ENCODE results near the gene SEPTIN6. TPM values are rescaled to one million over a fixed set of nuclear protein-coding genes. Genes with fewer than 3 reads are reported as not detected.
"Not testable (repeated sequence)": the region's sequence is repeated elsewhere in the genome, so short reads cannot be mapped to it uniquely, and the experiment has no call there.

Gene SEPTIN6
- polyA plus RNA-seq, 1 donor: 32.1 TPM

DNA sequence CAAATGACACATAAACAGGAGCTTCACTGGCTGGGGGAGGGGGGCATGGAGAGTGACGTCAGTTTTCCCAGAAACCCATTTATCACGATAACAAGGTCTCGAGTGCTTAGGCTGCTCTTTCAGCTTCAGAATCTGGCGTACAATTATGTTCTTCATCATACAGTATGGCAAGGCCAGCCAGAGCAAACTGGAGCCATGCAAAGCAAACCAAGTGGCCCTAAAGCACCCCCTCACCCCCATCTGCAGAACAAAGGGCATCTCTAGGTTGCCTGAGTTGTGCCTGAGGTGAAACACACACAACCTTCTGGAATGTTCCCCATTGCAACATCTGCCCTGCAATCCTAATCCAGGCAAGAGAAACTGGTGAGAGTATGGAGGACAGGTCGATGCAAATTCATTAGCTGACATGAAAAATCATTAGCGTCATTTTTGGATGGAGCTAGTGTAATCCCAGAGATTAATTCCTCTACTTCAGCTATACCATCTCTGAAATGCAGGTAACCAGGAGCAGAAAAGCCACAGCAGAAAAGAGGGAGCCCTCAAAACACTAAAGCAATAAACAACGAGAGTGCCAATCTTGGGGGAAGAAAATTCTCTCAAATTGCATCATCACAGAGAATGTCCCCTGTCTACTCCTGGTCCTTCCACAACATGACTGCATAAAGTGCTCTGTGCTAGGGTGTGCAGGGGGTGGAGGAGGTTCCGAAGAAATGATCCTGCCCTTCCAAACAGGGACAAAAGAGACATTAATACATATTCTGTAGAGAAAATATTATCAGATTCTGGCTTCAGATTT, 1.8 kb downstream of the SEPTIN6 start:
- DNase-seq (ENCODE audit: low read depth): no peak

DNA sequence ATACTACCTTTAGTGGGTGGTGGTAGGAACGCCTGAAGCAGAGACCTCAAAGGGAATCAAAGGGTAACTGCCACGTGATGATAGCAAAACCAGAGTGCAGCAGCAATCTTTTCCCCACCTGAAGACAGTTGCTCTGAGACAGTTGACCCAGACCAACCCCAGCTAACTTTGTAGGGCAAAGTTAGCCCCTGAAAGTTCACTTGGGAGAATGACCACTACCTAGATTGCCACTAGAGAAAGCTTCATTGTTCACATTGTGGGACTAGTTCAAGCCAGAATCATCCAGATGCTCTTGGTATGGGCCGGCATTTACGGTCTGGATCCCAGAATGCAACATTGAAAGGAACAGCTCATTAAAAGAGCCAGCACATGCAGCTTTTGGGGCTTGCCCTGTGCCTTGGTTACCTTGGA, 4.1 kb downstream of the SEPTIN6 start:
- DNase-seq (ENCODE audit: low read depth): no peak

DNA sequence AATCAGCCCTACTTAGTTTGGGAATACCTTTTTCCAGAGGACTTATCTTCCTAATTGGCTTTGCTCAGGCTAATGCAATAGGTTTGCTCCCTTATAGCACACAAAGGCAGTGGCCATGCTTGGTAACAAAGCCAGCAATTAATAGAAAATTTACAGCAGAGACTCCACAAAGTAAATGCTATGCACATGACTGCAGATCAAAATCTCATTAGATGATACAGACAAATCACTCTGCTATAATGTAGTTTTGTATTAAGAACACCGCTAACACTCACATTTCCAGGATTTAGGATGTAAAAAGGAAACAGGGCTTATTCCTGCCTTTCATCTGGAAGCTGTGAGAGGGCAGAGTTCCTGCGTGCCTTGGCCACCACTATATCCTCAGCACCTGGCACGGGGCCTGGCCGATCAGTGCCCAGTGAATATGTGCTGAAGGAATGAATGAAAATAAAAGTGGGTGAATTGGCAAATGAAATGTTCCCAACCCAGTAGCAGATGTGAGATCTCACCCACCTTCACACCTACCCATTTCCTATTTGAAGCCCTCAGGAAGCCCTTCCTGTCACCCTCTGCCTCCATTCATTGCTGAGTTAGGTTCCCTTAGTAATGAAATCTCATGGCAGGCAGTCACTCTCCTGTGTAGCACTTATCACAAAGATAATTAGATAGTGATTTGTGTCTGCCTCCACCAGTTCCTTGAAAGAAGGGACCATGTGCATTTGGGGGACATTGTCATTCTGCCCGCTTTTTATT, 5.1 kb downstream of the SEPTIN6 start:
- no peak for DNase-seq (ENCODE audit: low read depth)

DNA sequence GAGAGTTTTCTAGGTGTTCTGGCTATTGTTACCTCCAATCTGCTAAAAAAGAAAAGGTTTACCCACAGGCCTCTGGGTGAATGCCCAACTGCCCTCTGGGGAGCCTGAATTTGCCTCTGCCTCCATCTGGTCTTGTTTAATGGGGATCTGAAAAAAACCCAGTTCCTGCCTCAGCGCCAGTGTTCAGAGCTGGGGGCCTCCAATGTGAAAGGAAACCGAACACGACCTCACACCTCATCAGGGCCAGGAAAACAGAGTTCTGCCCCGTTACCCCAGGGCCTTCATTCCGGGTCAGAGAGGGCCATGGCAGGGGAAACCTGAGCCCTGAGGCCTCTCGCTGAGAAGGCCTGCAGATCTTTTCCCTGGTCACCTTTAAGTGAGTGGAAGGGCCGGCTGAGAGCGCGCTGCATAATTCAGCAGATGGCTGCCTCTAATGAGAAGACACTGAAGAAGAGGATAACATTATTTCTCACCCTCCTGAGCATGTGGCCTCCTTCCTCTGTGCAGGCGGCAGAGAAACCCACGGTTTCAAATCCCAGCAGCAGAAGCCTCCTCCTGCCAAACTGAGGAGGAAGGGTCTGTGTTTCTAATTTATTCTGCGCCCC, 6.8 kb downstream of the SEPTIN6 start:
- no peak for DNase-seq (ENCODE audit: low read depth)

DNA sequence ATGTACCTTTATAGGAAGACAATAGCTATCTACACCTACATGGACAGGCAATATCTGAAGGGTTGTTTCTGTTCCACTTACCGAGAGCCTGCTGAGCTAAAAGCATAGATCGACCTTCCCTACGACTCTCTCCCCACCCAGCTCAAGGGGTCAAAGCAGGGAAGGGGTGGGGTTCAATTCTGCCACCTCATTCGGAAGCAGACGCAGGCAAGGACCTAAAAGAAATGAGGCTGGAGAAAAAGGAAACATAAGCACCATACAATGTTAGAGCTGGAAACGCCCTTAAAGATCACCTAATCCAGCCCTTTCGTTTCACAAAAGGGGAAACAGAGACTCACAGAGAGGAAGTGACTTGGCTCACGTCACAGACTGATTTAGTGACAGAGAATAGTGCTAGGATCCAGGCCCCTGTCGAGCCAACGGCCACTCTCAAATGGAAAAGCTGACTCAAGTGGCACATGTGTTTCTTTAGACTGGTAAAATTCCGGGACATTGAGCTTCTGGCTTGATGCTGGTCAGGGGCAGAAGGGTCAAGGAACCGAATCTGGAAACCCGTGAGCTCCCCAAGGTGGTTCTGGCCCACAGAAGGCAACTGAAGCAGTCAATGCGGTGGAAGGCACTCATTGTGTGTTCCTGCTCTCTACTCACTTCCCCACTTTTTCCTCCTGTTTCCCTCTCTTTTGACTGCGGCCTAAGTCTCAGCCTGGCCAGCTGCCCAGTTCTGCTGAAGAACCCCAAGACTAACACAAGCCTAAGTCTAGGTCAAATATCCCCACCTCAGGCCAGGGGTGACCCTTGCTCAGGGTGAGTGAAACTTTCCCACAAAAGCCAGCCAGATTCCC, 7.5 kb downstream of the SEPTIN6 start:
- DNase-seq (ENCODE audit: low read depth): no peak

DNA sequence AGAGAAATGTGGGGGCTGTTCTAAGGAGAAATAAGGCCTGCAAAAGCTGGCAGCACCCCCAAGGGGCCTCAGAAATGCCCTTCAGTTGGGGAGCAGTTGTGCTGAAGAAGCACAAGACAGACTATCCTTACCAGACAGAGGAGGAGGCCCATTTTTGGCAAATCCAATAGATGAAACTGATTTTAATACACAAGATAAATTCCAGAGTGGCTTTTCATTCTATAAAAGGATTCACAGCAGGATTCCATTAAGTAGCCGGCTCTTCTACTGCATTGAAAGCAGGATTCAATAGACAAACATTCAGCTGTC, 8.1 kb downstream of the SEPTIN6 start:
- no peak for DNase-seq (ENCODE audit: low read depth)

DNA sequence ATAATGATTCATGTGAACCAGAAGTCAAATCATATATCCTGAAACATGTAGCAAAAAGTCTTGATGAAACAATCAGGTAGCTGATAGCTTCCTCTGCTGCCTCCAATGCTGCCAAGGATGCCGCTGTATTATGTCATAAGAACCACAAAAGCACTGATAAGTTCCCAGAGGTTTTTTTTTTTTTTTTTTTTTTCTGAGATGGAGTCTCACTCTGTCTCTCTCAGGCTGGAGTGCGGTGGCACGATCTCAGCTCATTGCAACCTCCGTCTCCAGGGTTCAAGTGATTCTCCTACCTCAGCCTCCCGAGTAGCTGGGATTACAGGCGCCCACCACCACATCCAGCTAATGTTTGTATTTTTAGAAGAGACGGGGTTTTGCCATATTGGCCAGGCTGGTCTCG, 8.7 kb downstream of the SEPTIN6 start:
- not testable (repeated sequence) for DNase-seq (ENCODE audit: low read depth)

DNA sequence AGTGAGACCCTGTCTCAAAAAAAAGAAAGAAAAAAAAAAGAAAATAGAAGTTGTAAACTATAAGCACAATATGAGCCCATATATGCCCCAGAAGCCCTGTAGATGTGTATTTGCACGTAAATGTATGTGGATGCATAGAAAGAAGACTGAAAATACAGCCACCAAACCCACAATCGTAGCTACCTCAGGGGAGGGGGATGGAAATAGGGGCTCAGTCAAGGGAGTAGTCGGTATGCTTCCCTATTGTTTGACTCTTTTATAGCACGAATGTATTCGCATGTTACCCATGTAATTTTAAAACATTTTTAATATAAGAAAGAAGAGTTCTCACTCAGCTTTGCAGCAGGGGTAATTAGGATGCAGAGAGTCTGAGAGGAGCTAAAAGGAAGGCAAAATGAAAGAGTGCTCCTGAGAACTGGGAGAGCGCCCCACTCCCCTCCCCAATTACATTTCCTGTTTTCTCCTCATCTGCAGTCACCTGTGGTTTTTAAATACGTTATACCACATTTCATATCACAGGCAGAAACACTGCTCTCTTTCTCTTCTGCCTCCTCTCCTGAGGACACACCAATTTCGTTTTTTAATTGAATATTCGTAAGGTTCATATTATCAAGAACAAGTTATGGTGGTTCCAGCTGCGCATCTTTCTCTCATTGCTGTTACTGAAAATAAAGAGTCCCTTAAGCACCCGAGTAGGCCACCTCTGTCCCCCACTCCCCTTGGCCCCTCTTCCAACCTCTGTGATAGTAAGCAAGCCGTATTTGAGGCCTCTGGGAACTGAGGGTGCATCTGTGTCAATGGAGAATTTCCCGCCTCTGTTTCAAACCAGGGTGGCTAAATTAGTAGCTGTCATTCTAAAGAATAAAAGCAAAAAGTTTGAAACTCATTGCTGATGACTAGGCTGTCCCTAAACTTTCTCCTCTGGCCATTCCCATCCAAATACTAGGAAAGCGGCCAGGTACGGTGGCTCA, 10.7 kb downstream of the SEPTIN6 start:
- DNase-seq (ENCODE audit: low read depth): no peak

DNA sequence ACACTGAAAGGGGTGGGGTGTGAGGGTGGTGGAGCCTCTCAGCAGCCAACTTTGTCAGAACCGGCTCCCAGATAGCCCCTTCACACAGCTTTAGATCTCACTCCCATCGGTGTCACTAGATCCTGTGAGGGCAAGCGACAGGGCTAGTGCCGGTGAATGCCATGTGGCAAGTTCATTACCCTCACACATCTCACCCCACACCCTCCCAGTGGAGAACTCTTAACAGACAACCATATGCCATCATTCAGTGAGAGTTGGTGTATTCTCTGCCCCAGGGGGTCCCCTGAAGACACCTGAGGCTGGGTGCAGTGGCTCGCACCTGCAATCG, 15.3 kb downstream of the SEPTIN6 start:
- DNase-seq (ENCODE audit: low read depth): no peak

DNA sequence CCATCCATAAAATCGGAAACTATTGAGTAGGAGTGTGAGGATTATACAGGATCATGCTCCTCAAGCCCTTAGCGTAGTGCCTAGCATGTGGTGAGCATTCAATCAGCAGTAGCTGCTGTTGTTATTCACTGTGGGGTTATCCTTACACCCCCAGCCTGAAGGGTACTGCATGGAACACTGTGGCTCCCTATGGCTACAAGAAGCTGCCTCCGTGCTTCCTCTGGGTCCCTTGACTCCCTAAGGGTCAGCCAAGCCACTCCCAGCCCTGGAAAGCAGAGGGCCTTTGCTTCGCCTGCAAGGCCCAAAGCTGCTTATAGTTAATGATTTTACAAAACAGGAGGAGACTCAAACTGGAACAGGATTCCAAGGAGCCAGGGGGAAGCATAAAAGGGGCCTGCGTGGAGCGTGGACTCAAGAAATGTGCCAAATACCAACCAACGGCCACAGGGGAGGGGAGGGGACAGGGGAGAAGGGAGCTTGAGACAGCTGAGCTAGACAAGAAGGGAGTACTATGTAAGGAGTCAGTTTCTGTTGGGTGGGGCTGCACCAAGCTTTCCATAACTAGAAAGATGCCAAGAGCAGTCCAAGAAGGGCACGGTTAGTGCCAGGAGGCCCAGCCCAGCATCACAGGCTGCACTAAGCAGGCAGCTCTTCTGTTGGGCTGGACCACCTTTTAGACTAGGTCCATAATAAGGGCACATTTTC, 15.9 kb downstream of the SEPTIN6 start:
- no peak for DNase-seq (ENCODE audit: low read depth)

DNA sequence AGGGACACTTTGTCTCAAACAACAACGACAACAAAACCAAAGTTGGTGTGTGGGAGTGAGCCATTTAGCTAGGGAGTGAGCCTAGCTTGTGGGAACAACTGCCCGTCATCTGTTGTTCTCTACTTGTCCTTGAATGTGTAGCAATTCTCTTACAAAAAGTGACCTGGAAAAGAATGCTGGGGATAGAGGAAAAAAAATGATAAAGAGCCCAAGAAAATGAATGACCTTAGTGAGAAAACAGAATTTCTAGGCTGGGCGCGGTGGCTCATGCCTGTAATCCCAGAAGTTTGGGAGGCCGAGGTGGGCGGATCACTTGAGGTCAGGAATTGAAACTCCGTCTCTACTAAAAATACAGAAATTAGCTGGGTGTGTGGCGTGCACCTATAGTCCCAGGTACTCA, 19.6 kb downstream of the SEPTIN6 start:
- DNase-seq (ENCODE audit: low read depth): no peak

DNA sequence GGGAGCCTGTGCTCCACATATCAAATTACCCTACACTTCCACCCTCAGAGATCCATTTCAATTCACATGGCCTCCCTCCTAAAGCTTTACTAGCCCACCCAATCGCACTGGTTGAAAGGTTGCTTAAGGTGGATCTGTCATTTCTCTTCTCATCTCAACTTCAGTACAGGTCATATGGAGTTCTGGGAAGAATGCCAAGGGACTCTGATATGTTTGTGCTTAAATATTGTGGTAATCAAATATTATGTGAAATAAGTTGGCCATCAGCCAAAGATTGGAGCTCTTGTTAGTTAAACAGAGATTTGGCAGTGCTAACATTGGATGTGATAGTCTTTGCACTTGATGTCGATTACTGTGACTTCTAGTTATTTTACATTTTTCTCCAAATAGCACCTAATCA, 20.5 kb downstream of the SEPTIN6 start:
- no peak for DNase-seq (ENCODE audit: low read depth)

DNA sequence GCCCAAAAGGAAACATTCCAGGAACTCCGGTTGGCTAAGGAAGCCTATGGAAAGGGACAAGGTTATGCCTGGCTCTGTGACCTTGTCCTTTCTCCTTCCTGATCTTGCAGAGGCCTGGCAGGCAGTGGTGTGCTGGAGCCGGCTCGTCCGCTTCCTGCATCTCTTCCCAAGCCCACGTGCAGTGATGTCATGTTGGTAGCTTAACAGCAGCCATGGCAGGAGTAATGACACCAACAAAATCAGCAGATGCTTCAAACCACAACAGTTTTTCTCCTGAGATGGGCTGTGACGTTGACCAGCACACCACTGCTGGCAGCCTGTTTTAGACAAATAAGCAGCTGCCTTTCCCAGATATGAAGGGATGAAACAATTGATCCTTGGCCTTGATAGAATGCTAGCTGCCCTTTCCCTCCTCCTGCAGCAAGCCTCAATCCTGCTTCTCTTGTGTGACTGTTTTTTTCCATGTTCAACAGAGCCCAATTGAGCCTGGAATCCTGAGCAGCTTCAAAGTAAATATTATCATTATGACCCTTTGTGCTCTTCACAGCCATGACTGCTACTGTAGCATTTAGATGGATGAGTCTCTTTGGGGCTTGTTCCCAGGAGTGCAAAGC, 23.4 kb downstream of the SEPTIN6 start:
- DNase-seq (ENCODE audit: low read depth): no peak

DNA sequence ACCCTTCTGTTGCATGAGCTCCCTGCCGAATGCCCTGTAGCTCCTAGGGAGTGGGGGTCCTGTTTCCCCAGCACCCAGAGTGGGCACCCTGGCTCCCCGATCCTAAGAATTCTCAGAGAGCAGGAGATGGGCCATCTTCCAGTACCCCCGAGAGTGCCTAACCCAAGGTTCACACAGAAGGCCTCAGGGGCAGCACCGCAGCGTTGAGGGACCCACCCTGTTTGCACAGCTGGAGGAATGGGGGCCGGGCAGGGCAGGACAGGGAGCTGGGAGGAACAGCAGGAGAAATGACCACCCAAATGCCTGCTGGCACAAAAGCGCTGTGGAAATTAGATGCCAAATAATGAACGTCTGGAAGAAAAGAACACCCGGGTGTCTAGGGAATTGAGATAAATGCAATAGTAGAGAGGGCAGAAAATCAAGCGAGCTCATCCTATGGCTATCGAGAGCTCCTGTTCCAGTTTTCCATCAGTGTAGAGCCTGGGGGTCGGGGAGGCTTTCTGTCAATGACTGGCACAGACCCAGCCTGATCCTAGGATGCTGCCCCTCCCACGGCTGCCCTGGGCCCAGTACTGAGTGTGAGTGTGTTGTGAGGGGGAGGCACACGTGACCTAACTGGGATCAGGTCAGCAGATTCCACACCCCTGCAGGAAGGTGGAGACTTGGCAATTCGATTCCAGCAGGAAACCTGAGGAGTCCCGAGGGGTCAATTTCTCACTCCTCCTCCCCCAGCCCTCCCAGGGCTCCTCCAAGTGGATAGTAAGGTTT, 25.7 kb downstream of the SEPTIN6 start:
- no peak for DNase-seq (ENCODE audit: low read depth)

DNA sequence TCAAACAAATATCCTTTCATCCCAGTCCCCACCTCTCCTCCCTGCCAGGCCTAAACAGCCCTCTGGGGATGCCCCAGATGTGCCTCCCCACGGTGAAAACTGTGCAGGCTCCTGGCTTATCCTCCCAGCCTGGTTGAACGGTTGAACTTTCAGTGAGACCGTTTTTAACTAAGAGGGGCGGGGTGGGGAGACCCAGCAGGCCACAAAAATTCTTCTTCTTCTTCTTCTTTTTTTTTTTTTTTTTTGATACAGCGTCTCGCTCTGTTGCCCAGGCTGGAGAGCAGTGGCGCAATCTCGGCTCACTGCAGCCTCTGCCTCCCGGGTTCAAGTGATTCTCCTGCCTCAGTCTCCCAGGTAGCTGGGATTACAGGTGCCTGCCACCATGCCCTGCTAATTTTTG, 28.1 kb downstream of the SEPTIN6 start:
- DNase-seq (ENCODE audit: low read depth): not testable (repeated sequence)

DNA sequence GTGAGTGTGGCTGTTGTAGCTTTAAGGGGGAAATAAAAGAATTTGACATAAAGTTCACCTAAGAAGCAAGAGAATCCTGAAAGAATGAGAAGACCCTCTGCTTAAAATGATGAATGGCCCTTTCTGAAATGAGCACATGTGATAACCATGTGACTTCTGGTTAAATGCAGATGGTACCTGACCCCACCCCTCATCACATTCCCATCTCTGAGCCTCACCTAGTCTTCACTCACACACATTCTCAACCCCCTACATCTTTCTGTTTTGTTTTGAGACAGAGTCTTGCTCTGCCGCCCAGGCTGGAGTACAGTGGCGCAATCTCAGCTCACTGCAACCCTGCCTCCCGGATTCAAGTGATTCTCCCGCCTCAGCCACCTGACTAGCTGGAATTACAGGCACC, 31.5 kb downstream of the SEPTIN6 start:
- DNase-seq (ENCODE audit: low read depth): no peak

DNA sequence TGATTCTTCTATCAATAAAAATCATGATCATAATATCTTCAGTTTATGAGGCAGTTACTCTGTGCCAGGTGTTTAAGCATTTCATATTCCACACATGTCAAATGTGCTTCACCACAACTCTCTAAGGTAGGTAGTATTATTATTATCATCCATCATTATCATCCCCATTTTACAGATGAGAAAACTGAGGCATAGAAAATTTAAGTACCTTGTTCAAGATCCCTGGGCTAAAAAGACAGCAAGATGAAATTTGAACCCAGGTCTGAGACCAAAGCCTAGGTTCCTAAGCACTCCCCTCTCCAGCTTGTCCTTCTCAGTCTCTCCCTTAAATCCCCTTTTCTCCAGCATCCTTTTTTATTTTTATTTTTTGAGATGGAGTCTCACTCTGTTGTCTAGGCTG, 33.4 kb downstream of the SEPTIN6 start:
- no peak for DNase-seq (ENCODE audit: low read depth)

DNA sequence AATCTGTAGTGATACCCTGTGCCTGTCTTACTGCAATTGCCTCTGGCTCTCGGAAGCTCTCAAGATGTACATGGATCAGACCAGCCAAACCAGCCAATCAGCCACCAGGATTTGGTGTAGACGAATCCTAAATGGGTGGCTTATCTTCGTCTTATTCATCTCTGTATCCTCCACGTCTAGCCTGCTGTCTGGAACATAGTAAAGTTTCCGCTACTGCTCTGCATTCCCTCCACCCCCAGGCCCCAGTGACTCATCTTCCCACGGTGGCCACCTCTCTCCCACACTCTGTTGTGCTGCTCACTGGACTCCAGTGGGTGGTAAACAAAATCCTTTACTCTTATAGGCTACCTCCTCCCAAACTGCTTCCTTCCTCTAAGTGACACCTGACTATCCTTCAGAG, 37.8 kb downstream of the SEPTIN6 start:
- DNase-seq (ENCODE audit: low read depth): no peak

DNA sequence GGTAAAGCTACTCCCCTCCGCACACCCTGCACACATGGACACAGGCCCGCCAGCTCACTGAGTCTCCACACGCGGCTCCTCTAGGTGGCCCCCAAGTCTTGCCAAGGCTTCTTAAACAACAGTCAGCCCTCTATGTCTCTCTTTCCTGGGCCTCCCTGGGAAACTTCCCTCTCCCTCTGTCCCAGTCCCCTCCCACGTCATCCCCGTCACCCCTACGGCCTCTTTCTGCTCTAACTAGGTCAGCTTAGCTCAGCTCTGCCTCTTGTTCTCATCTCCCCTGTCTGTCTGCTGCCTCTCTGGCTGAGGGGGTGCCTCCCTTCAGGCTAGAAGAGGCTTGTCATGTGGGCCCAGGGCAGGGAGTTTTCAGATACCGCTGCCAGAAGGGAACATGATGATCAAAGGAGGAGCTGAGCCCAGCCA, 38.8 kb downstream of the SEPTIN6 start:
- DNase-seq (ENCODE audit: low read depth): no peak

Data from forelimb muscle (tissue), 1 donor.